Activated T-cell treated with anti-CD3 and anti-CD28 coated beads, Interleukin-2, amount 50 U/mL, for 1 hour (primary cell): ENCODE measurements around the gene FKRP.
"Not testable (repeated sequence)": the region's sequence is repeated elsewhere in the genome, so short reads cannot be mapped to it uniquely, and the experiment has no call there.

Source experiments
- DNase-seq: peaks from one replicate; pipeline ENCODE4 v3.0.0-alpha.2; 2020

Gene FKRP

DNA sequence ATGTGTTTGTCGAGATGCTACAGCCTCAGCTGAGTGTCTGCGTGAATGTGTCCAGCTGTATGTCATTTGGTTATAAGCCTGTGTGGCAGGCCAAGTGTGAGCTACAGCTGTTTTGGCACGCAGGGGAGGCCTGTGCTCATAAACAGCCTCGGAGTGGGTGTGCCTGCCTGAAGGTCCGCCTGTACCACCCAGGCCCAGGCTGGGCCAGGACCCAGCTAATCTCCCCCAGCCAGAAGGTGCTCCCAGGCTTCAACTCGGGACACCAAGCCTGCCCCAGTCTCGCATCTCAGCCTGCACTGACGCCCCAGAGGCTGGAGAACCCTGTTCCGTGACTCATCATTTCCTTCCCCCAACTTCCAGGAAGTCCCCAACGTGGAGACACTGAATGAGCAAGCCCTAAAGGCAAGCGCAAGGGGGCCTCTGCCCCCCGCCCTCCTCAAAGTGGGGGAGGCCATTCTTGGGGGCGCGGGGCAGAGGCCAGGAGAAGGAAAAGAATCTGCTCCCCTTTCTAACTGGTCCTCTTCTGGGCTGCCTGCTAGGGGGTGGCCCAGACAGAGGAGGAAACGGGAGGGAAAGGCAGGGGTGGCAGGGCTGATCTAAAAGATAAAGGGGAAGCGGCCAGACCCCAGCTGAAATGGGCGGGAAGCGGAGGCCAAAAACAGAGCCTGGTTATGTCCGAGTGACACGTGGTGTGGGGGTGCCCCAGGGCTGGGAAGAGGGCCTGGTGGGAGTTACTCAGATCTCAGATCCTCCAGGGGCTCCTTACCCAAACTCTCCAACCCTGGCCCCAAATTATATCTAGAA lies 40.6 kb downstream of the FKRP start:
- DNase-seq: peak; percentile 80

DNA sequence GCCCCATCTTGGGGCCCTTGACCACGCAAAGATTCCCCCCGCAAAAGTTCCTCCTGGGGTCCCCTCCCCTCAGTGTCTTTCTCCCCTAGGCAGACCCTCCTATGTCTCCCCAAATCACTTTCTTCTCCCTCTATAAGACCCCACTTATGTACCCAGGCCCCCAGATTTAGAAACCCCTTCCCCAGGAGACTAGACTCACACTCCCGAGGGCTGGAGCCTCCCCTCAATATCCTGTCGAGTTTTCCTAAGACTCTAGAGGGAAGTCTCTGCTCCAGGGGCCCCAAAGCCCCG lies 41.1 kb downstream of the FKRP start:
- no peak for DNase-seq

DNA sequence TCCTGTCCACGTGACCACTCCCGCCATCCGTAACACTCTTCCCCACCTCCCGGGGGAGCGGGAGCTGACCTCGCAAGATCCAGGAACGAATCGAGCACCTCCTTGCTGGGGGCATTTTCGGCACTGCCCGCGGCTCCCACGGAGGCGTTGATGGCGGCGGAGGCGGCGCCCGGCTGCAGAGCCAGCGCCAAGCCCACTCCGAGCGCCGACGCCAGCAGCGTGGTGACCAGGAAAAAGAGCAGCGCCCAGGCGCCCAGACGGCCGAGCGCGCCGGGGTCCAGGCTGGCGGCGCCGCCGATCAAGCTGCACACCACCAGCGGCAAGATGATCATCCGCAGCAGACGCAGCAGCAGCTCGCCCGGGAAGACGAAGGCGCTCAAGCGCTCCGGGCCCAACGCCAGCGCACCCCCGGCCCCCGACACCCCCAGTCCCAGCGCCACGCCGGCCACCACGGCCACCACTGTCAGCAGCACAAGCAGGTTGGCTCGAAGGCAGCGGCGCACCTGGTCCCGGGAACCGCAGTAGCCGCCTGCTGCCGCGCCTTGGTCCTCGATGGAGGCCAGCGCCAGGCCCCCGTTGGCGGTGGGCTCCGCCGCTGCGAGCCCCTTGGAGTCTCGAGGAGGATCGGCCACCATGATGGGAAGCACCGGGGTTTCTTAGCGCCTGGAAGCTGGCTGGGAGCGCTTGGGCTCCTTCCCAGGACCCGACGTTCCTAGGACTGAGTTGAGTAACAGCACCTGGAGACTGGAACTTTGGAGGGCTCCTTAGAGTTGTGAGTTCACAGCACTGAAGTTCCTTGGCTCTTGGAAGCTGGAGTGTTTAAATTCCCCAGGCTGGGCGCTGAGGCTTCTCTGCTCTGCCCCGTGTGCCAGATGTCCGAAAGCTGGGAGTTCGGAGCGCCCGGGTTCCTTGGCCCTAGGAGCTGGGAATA lies 41.7 kb downstream of the FKRP start:
- DNase-seq: peak; percentile 61

DNA sequence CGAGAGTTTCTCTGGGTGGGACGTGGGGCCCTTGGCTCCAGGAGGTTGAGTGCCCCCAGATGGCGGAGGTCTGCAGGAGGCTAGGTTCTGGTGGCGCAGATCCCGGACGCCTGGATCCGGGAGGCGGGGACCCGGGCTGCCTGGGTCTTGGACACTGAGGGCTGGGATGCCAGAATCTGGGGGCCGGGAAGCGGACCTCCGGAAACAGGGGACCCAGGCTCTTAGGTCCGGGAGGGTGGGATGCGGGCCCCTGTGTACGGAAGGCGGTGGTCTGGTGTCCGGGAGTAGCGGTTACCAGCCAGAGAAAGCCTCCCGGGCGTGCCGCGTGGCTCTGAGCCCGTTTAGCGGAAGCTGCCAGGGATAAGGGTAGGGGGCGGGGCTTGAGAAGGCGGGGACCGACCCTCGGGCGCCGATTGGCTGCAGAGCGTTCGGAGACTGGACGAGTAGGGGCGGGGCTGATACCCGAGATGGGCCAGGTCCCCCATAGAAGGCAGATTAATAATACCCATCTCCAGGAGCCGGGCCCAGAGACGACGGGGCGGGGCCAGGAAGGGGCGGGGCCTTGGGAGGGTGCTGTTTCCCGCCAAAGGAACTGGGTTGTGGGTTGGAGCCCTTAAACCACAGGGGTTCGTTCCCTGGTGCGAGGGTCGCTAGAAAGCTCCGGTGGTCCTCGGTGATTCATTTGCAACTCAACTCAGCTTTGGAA lies 42.6 kb downstream of the FKRP start, which contains the start of gene SLC1A5:
Gene SLC1A5, minus strand, starts transcription at position 333 of the 706 bp plus-strand sequence. CDS start 629 bp downstream, outside the sequence.
- DNase-seq: peak; percentile 95

DNA sequence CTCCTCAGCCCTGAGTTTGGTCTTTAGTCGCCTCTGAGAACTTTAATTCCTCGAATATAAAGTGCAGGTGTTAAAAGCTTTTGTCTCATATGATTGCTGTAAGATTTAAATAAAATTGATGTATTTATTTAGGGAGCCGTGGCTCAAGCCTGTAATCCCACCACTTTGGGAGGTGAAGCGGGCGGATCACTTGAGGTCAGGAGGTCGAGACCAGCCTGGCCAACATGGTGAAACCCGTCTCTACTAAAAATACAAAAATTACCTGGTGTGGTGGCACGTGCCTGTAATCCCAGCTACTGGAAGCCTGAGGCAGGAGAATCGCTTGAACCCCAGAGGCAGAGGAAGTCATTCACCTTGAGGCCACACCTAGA lies 43.1 kb downstream of the FKRP start:
- DNase-seq: no peak

DNA sequence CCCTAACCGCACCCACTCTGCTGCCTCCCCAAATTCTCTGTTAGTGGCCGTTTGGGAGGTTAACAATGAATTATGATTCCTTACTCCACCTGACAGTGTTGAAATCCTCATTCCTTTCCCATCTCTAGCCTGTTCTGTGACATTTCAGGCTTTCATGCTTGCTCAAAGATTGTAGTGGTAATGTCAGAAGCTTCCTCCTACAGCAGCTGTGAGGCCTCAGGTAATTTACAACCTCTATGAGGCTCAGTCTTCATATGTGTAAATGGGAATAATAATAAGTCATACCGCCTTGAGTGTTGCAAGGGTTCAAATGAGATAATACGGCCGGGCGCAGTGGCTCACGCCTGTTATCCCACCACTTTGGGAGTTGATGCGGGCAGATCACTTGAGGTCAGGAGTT lies 43.5 kb downstream of the FKRP start:
- DNase-seq: no peak

DNA sequence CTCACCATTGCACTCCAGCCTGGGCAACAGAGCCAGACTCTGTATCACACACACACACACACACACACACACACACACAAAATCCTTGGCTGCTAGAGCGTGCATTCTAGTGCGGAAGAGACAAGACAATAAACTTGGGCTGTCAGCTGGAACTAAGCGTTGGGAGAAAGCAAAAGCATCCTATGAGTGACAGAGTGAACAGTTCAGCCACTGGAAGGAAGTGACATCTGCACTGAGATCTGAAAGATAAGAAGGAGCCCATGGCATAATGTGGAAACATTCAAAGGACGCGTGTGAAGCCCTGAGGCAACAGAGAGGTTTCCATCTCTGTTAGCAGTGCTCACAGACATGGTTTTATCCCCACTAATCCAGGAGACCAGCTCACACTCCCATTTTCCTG lies 46.1 kb downstream of the FKRP start:
- DNase-seq: no peak

DNA sequence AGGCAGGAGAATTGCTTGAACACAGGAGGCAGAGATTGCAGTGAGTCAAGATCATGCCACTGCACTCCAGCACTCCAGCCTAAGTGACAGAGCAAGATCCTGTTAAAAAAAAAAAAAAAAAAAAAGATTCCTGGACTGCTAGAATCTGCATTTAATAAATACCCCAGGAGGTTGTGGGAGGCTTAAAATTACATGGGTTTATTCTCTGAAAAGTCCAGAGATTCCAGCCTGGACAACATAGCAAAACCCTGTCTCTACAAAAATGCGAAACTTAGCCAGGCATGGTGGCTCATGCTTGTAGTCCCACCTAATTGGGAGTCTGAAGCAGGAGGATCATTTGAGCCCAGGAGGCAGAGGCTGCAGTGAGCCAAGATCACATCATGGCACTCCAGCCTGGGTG lies 52.0 kb downstream of the FKRP start:
- DNase-seq: no peak

DNA sequence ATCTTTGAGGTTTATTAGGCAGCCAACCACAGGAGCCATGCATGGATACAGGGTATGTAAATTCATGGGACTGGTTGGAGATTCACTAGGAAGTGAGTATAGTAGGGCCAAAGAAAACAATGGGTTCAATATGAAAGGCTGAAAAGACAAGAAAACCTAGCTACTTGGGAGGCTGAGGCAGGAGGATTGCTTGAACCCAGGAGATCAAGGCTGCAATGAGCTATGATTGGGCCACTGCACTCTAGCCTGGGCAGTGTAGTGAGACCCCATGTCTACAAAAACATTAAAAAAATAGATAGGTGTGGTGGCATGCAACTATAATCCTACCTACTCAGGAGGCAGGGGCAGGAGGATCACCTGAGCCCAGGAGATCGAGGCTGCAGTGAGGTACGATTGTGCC lies 52.9 kb downstream of the FKRP start:
- no peak for DNase-seq

DNA sequence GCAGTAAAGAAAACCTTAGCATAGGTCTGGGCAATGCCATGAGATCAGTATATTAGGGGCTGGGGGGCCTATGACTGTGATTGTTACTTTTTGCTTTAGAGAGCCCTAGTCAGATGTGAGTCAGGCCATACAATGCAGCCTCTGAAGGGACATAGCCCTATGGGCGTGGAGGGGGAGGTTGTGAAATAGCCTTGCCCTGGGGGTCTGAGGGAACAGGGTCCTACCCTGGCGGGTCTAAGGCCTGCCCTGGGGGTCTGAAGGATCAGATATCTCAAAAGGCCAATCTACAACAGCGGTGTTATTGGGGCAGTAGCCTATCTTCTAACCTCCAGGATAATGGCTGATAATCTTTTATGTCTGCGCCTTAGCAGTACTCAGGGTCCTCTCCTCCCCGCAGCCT lies 56.3 kb downstream of the FKRP start:
- no peak for DNase-seq

DNA sequence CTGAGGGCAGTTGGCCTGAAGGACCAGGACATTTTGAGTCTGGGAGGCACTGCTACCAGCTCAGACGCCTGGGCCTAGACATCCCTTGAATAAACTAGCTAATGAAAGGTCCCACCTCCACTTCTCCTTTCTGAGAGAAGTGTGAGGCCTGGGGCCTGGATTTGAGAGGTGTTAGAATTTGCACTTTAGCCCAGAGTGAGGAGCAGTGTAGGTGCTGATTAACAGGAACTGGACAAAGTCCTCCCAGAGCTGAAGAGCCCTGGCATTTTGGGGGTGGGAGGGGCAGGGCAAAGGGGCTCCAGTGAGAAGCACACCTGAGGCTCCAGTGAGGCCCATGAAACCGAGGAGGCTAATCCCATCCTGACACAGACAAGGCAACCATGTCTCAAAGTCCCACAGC lies 57.7 kb downstream of the FKRP start:
- no peak for DNase-seq

DNA sequence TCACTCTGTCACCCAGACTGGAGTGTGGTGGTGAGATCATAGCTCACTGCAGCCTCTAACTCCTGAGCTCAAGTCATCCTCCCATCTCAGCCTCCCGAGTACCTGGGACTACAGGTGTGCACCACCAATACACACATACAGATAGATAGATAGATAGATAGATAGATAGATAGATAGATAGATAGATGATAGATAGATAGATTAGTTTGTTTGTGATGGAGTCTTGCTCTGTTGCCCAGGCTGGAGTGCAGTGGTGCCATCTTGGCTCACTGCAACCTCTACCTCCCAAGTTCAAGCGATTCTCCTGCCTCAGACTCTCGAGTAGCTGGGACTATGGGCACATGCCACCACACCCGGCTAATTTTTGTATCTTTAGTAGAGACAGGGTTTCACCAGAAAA lies 58.6 kb downstream of the FKRP start:
- DNase-seq: not testable (repeated sequence)

DNA sequence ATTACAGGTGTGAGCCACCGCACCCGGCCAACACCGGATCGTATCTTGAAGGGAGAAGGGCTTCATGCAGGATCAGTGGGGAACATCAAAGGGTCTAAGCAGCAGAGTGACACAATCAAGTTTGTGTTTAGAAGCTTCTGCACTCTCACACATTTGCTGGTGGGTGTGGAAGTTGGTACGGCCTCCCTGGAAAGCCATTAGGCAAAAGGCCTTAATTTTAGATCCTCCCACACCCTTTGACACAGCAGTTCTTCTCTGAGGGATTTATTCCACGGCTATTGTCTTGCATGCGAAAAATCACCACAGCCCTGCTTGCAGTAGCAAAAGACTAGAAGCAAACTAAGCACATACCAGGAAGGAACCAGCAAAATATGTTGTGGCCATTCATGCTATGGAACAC lies 60.8 kb downstream of the FKRP start:
- no peak for DNase-seq
